Hepatocyte (in vitro differentiated cells): ENCODE data around the gene OR5B21. TPM values are rescaled to one million over a fixed set of nuclear protein-coding genes. Genes with fewer than 3 reads are reported as not detected.

Experiments
- DNase-seq: peaks from one replicate; pipeline ENCODE4 v3.0.0-alpha.2; 2016; ENCODE audit warnings: low spot score
- H2AFZ ChIP-seq: fragments of 200-600 bp; sonication (generic); 2 replicates; pipeline ENCODE4 v1.6.0; 2016; ENCODE audit warnings: antibody characterized with exemption, mild to moderate bottlenecking
- H3K27ac ChIP-seq: fragments of 200-600 bp; sonication (generic); 2 replicates; pipeline ENCODE4 v1.5.1; 2016; ENCODE audit warnings: mild to moderate bottlenecking
- H3K27me3 ChIP-seq: fragments of 200-600 bp; sonication (generic); 2 replicates; pipeline ENCODE4 v1.6.1; 2016
- H3K36me3 ChIP-seq: fragments of 200-600 bp; sonication (generic); replicated peaks from 2 replicates; pipeline ENCODE4 v1.5.1; 2016; ENCODE audit warnings: low read depth; ENCODE audit not compliant: insufficient read depth
- H3K4me1 ChIP-seq: fragments of 200-600 bp; sonication (generic); 2 replicates; pipeline ENCODE4 v1.5.1; 2016; ENCODE audit warnings: mild to moderate bottlenecking, moderate library complexity; ENCODE audit not compliant: insufficient read depth
- H3K4me2 ChIP-seq: fragments of 200-600 bp; sonication (generic); 2 replicates; pipeline ENCODE4 v1.6.0; 2016
- H3K4me3 ChIP-seq: fragments of 200-600 bp; sonication (generic); 2 replicates; pipeline ENCODE4 v1.5.1; 2016; ENCODE audit warnings: mild to moderate bottlenecking
- H3K79me2 ChIP-seq: fragments of 200-600 bp; sonication (generic); 2 replicates; pipeline ENCODE4 v1.6.0; 2017; ENCODE audit warnings: mild to moderate bottlenecking
- H3K9me2 ChIP-seq: fragments of 200-600 bp; sonication (generic); replicated peaks from 2 replicates; pipeline ENCODE4 v1.6.0; 2017; ENCODE audit warnings: mild to moderate bottlenecking; ENCODE audit not compliant: insufficient read depth
- H3K9me3 ChIP-seq: fragments of 200-600 bp; sonication (generic); 2 replicates; pipeline ENCODE4 v1.5.1; 2016; ENCODE audit warnings: low read depth, mild to moderate bottlenecking
- H4K20me1 ChIP-seq: fragments of 200-600 bp; sonication (generic); 2 replicates; pipeline ENCODE4 v1.6.0; 2016; ENCODE audit warnings: mild to moderate bottlenecking; ENCODE audit not compliant: insufficient read depth, poor library complexity, severe bottlenecking
- EZH2 ChIP-seq: fragments of 200-600 bp; sonication (generic); IDR thresholded peaks from 2 replicates; pipeline ENCODE4 v1.6.1; 2016; ENCODE audit warnings: antibody characterized with exemption, mild to moderate bottlenecking, borderline replicate concordance
- EZH2phosphoT487 ChIP-seq: fragments of 200-600 bp; sonication (generic); IDR thresholded peaks from one replicate; pipeline ENCODE4 v1.6.1; 2018; ENCODE audit warnings: antibody characterized with exemption, mild to moderate bottlenecking, low read depth, moderate library complexity; ENCODE audit not compliant: unreplicated experiment, severe bottlenecking
- WGBS: methylation state at CpG from one replicate; pipeline ENCODE4 v1.1.6; 2016; ENCODE audit warnings: low lambda C conversion rate; ENCODE audit errors: missing lambda C conversion rate; 5-methylcytosine and 5-hydroxymethylcytosine counted together
- polyA plus RNA-seq: library from polyadenylated mRNA; unstranded; fragments of >200 nt; fragmentation: Nextera tagmentation; extraction: Ambion mirVana; gene quantifications from 2 replicates; pipeline ENCODE4 v1.2.1, GENCODE V29; 2016
- total RNA-seq: library from RNA; depleted of rRNA; stranded (reverse); fragments of >200 nt; gene quantifications from 2 replicates; pipeline ENCODE4 v1.2.3, GENCODE V29; 2014
- TF ChIP-seq, protein P1 (sequence below): fragments of 200-600 bp; sonication (generic); IDR thresholded peaks from 2 replicates; pipeline ENCODE4 v1.5.1; 2016; ENCODE audit warnings: antibody characterized with exemption, mild to moderate bottlenecking; ENCODE audit not compliant: poor library complexity

Gene OR5B21
- total and polyA plus RNA-seq, 2 experiments from 2014 or later: not detected

DNA sequence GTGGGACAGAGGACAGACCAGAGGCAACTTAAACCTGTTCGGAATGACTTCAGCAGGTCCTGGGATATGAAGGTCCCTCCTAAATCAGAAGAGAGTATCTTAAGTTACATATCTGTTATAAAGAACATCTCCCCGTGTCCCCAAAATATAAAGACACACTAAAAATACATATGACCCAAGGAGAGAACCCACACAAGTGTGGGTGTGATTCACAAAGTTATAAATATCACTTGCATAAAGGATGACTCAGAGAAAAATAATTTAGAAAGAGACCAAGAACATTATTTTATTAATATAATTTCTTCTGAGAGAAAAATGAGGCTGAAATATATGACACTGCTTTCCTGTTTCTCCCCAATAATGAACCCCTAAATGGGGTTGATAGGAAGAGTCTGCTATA is 14.2 kb downstream of the OR5B21 start:
- Histone ChIP-seq H3K4me2 (no peak overlapping the region), H3K36me3 (no peaks in the 10 kb centered on the region), H3K27me3 (no peaks in the 10 kb centered on the region), H4K20me1 (no peaks in the 10 kb centered on the region), H2AFZ (no peak overlapping the region), H3K27ac (no peak overlapping the region), H3K79me2 (no peaks in the 10 kb centered on the region), H3K9me2 (no peaks in the 10 kb centered on the region), H3K4me3 (no peak overlapping the region), H3K9me3 (no peaks in the 10 kb centered on the region), H3K4me1 (no peaks in the 10 kb centered on the region)
- DNase-seq: no peak
- 100% methylated on average over 2 of the region's 2 CpGs for WGBS
- TF ChIP-seq, protein P1, sequence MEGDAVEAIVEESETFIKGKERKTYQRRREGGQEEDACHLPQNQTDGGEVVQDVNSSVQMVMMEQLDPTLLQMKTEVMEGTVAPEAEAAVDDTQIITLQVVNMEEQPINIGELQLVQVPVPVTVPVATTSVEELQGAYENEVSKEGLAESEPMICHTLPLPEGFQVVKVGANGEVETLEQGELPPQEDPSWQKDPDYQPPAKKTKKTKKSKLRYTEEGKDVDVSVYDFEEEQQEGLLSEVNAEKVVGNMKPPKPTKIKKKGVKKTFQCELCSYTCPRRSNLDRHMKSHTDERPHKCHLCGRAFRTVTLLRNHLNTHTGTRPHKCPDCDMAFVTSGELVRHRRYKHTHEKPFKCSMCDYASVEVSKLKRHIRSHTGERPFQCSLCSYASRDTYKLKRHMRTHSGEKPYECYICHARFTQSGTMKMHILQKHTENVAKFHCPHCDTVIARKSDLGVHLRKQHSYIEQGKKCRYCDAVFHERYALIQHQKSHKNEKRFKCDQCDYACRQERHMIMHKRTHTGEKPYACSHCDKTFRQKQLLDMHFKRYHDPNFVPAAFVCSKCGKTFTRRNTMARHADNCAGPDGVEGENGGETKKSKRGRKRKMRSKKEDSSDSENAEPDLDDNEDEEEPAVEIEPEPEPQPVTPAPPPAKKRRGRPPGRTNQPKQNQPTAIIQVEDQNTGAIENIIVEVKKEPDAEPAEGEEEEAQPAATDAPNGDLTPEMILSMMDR: no peak
- TF ChIP-seq EZH2 (no peak), EZH2phosphoT487 (no peak)

DNA sequence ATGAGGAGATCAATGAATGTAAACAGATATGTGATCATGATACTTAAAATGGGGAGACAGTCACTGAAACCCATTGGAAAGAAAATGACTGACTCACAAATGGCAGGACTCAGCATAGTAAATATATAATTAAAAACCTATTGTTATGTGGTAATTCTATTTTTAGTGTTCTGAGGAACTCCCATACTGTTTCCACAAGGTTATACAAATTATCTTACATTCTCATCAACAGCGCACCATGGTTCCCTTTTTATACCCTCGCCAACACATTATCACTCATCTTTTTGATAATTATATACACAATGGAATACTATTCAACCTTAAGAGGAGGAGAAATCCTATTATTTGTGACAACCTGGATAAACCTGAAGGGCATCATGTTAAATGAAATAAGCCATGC is 17.1 kb downstream of the OR5B21 start:
- Histone ChIP-seq H3K79me2 (no peaks in the 10 kb centered on the region), H3K27ac (no peak overlapping the region), H3K4me2 (no peak overlapping the region), H3K27me3 (no peaks in the 10 kb centered on the region), H3K9me3 (no peaks in the 10 kb centered on the region), H3K36me3 (no peaks in the 10 kb centered on the region), H4K20me1 (no peaks in the 10 kb centered on the region), H2AFZ (no peak overlapping the region), H3K9me2 (no peaks in the 10 kb centered on the region), H3K4me1 (no peaks in the 10 kb centered on the region), H3K4me3 (no peak overlapping the region)
- TF ChIP-seq EZH2phosphoT487 (no peak), EZH2 (no peak)
- TF ChIP-seq, protein P1: no peak
- 66% methylated on average over 2 of the region's 2 CpGs for WGBS
- no peak for DNase-seq

DNA sequence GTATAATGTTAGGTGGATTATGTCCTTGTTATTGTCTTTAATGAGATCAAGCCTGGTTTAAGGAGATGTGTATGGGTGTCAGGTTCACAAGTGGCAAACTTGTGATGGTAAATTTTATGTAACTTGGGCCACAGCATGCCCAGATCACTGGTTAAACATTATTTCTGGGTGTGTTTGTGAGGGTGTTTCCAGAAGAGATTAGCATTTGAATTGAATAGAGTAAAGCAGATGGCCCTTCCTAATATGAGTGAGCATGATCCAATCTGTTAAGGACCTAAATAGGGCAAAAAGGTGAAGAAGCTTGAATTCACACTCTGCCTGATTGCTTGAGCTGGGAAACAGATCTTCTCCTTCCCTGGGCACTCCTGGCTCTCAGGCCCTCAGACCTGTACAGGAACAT is 20.7 kb downstream of the OR5B21 start:
- no peak for DNase-seq
- TF ChIP-seq, protein P1: no peak
- no peak for TF ChIP-seq EZH2phosphoT487
- no peak for TF ChIP-seq EZH2

DNA sequence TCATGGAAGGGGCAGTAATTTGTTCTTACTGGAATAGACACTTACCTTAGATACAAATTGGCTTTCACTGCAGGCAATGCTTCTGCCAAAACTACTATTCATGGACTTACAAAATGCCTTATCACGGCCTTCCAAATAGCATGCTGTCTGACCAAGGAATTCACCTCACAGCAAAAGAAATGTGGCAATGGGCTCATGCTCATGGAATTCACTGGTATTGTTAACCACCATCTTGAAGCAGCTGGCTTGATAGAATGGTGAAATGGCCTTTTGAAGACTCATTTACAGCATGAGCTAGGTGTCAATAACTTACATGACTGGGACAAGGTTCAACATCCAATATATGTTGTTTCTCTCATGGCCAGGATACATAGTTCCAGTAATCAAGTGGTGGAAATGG is 21.9 kb downstream of the OR5B21 start:
- H3K27ac ChIP-seq: no peak overlapping the region
- TF ChIP-seq EZH2: no peak
- TF ChIP-seq, protein P1: no peak
- TF ChIP-seq EZH2phosphoT487: no peak
- no peak for DNase-seq
- H3K36me3 ChIP-seq: no peaks in the 10 kb centered on the region
- H3K4me3 ChIP-seq: no peak overlapping the region
- H4K20me1 ChIP-seq: no peaks in the 10 kb centered on the region
- no peaks in the 10 kb centered on the region for H3K9me2 ChIP-seq
- H3K4me1 ChIP-seq: no peaks in the 10 kb centered on the region
- 96% methylated on average over 1 of the region's 1 CpG for WGBS
- H3K79me2 ChIP-seq: no peaks in the 10 kb centered on the region
- no peak overlapping the region for H3K4me2 ChIP-seq
- H2AFZ ChIP-seq: no peak overlapping the region
- no peaks in the 10 kb centered on the region for H3K27me3 ChIP-seq
- H3K9me3 ChIP-seq: no peaks in the 10 kb centered on the region

More for the DNA sequence above, 20.7 kb downstream of the OR5B21 start:
- H3K9me3 ChIP-seq: no peaks in the 10 kb centered on the region
- no peaks in the 10 kb centered on the region for H3K36me3 ChIP-seq
- no peak overlapping the region for H2AFZ ChIP-seq
- H3K4me1 ChIP-seq: no peaks in the 10 kb centered on the region
- no peaks in the 10 kb centered on the region for H4K20me1 ChIP-seq
- no peak overlapping the region for H3K4me3 ChIP-seq
- H3K79me2 ChIP-seq: no peaks in the 10 kb centered on the region
- H3K9me2 ChIP-seq: no peaks in the 10 kb centered on the region
- no peak overlapping the region for H3K27ac ChIP-seq
- no peak overlapping the region for H3K4me2 ChIP-seq
- H3K27me3 ChIP-seq: no peaks in the 10 kb centered on the region
